Measurements from ENCODE around the gene PDHA2.
"Not testable (repeated sequence)": the region's sequence is repeated elsewhere in the genome, so short reads cannot be mapped to it uniquely, and the experiment has no call there.

Gene PDHA2

DNA sequence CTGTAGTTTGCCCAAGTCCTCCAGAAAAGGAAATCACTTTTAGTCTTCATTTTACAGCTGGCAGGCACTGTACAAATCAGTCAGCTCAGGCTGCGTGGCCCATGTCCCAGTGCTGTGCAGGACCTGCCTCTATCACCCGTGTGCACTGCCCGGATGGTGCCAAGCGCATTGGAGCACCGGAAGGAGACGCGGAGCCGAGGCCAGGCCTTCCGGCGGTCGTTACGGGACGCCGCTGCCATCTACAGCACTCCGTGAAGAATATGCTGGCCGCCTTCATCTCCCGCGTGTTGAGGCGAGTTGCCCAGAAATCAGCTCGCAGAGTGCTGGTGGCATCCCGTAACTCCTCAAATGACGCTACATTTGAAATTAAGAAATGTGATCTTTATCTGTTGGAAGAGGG is at the start of gene PDHA2:
PDHA2 (plus strand) TSS at position 203 of the 400 bp plus-strand sequence; CDS start at position 261, 58 bp downstream.
- no peak for DNase-seq

DNA sequence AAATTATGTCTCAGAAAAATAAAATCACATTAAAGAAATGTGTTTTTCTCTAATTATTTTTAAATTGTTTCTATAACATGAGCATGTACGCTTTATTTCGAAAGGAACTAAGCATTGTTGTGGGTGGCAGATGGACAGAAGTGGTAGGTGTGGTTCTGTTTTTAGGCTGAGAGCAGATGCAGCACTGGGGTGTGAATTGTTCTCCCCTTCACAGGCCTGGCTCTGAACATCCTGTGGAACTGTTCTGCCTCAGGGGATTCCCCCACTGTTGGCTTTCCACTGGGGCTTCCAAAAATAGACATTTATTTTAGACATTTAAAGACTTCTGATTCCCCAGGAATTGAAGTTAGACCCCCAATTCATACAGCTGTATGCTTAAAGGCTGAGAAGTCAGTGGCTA is 41.9 kb upstream of the PDHA2 start:
- DNase-seq, result no peak

GRCh38 chr4:95798727-95799126 is 41.2 kb upstream of the PDHA2 start:
- DNase-seq, result no peak

DNA sequence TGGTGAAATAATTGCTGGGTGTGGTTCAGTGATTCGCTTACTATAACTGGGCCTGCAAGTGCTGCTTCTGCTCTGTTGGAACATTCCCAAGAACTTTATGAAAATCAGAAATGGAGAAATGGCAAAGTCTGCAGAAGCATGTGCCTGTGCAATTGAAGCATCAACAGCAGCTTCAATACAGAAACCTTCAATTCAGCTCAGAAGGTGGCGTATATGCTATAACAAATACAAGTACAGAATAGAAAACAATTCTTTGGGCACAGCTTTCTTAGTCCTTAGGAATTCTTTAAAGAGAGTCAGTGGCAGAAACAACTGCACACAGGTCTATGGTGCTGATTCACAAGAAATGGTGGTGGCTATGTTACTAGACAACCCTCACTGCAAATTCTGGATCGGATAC is 18.0 kb upstream of the PDHA2 start:
- DNase-seq, result no peak

DNA sequence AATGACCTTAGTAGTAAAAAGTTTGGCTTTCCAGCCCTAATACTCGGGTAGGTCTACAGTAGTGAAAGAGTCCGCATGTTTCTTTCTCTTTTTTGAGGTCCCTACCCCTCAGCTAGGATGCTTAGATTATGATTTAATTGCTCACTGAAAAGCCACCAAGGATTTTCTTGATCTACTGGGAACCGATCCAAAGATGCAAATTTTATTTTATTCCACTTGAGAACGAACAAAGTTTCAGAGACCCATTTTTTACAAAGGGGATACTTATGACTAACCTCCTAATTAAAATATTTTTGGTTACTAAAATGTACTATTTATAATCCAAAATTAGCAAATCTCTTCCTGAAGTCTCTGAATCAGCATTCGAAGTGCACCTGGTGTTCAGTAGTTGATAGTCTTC is 14.3 kb upstream of the PDHA2 start:
- no peak for DNase-seq

DNA sequence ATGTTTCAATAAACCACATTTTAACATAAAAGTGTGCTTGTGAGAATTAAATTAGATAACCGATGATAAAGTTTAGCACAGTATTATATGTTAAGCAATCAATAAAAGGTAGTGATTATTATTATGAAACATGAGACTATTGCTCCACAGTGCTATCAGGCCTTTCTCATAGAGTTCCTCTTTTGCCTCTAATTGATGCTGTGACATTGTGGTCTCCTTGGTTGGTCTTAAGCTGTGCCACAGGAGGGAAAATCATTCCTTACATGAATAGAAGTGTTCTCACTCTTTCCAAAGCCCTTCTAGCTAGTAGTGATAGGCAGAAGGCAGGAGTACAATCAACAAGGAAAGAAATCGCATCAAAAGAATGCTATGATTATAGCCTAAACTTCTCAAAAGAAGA is 9.2 kb upstream of the PDHA2 start:
- DNase-seq, result peak; percentile 33

DNA sequence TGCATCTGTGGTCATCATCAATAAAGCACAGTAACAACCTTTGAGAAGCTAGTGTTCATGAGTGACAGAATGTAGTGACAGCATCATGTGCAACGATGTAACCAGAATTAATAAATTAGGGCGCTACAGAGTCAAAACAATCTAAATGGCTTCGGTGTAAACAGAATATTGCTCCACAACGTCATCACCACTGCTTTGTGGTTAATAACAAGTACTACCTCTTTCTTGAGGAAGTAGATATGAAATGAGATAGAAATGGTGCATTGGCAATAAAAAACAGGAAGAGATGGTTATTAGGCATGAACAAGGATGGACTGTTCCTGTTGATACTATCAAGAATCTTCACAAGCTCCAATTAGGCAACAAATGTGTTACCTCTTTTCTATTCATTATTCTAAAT is 8.7 kb upstream of the PDHA2 start:
- DNase-seq, result peak; percentile 52

GRCh38 chr4:95833711-95834194 is 6.1 kb upstream of the PDHA2 start:
- DNase-seq, result no peak

- peak; percentile 43 for DNase-seq
Measured at GRCh38 chr4:95835672-95836071, 4.2 kb upstream of the PDHA2 start.

GRCh38 chr4:95838192-95838591 is 1.7 kb upstream of the PDHA2 start:
- DNase-seq, result no peak

DNA sequence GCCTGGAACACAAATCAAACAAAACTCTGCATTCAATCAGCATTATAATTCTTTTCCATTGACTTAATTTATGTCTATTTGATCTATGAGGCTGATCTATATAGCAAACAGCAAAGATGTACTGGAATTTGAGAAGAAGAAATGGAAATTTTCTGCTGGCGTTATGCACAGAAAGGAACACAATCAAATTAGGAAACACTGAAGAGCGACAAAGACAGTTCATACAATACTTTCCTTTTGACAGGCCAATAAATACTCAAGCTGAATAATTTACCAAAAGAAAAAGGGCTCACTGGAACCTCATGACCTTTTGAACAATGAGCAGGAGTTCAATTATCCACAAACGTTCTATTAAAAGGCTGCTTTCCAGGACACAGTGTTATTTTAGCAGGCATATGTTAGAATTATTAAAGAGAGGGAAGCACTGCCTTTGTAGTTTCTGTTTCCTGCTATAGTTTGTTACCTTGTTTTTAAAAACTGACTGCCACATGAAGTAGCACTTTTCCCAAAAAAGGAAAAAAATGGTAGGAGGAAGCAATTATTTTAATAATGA is 8.1 kb downstream of the PDHA2 start:
- no peak for DNase-seq

- DNase-seq, result no peak
Measured at GRCh38 chr4:95850161-95850560, 10.3 kb downstream of the PDHA2 start.

GRCh38 chr4:95857761-95858160 is 17.9 kb downstream of the PDHA2 start:
- DNase-seq, result no peak

DNA sequence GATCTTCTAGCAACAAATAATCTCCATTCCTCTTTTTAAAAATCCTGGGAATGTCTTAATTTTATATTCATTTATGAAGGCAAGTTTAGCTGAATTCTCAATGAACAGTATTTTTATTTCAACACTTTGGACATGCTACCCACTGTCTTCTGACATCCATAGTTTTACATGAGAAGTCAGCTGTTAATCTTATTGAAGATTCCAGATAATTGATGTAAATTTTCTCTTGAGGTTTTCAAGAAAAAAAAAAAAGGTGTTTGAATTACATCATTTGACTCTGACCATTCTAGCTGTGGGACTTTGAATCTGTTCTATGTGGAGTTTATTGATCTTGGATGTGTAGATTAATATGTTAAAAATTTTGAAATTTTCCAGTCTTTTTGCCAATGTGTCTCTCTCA is 28.0 kb downstream of the PDHA2 start:
- DNase-seq, result peak; percentile 13

DNA sequence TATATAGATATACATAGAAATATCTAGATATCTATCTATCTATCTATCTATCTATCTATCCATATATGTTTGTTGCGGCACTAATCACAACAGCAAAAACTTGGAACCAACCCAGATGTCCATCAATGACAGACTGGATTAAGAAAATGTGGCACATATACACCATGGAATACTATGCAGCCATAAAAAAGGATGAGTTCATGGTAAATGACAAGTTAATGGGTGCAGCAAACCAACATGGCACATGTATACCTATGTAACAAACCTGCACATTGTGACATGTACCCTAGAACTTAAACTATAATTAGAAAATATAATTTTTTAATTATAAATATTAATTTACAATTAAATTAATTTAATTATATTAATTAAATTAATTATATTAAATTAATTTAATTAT is 29.5 kb downstream of the PDHA2 start:
- DNase-seq, result not testable (repeated sequence)

DNA sequence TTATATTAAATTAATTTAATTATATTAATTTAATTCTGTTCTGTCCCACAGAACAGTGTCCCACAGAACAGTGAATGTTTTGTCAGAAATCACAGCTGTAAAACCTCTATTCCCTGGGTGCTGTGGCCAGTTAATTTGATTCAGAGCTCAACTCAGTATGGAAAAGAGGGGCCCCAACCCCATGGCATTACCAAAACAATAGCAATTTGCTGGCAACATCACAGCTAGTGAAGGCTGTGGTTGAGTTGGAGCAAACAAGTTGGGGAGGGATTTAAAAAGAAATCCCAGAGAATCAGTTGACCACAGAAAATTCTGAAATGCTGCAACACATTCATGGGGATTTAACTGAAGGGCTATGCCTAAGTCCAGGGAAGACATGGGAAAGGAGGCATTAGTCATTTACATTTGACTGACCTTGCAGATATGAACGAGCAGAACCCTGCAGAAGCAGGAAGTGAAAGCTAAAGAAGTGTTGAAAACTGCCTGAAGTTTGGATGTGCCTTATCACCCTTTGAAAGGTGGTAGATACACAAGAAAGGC is 30.1 kb downstream of the PDHA2 start:
- DNase-seq, result peak; percentile 71

- DNase-seq, result no peak
Measured at GRCh38 chr4:95877636-95878035, 37.7 kb downstream of the PDHA2 start.

GRCh38 chr4:95887551-95887950 is 47.7 kb downstream of the PDHA2 start:
- DNase-seq, result no peak

DNA sequence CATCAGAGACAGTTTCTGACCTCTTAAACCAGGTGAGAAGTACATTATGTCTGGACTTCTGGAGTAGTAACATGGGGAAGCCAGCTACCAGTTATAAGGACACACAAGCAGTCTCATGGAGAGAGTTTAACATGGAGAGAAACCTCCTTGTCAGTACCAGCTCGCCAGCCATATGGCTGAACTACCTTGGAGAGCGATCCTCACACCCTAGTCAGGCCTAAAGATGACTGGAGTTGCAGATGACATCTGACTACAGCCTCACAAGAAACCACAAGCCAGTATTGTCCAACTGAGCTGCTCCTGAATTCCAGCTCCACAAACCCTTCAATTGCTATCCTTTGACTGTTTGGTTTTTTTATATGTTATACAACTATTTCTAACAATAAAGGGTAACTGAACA is 49.8 kb downstream of the PDHA2 start:
- DNase-seq, result no peak
